Liver (tissue), 3 donors: ENCODE data around the gene YTHDF1.

Source experiments
- ATF3 ChIP-seq: IDR thresholded peaks from 2 replicates; pipeline ENCODE4 v1.6.1; 2016; ENCODE audit warnings: antibody characterized with exemption
- CTCF ChIP-seq: fragments of 150-350 bp; IDR thresholded peaks from 2 replicates; pipeline ENCODE4 v1.5.1; 2017; ENCODE audit warnings: improper control_type of control experiment, low read depth, low read length; ENCODE audit not compliant: missing input control
- EGR1 ChIP-seq, 2 donors: IDR thresholded peaks; 2 replicates each; pipeline ENCODE4 v1.6.1; 2016 to 2018; ENCODE audit warnings: antibody characterized with exemption in 2 of 2, low read depth in 2 of 2
- FOXA2 ChIP-seq: IDR thresholded peaks from 2 replicates; pipeline ENCODE4 v1.6.1; 2016; ENCODE audit warnings: antibody characterized with exemption
- JUND ChIP-seq, 2 donors: IDR thresholded peaks; 2 replicates each; pipeline ENCODE4 v1.6.1; 2016; ENCODE audit warnings: antibody characterized with exemption in 2 of 2
- NR2F2 ChIP-seq: IDR thresholded peaks from 2 replicates; pipeline ENCODE4 v1.6.1; 2016; ENCODE audit warnings: antibody characterized with exemption
- RAD21 ChIP-seq, 2 donors: IDR thresholded peaks; 2 replicates each; pipeline ENCODE4 v1.6.1; 2016; ENCODE audit warnings: antibody characterized with exemption in 2 of 2, mild to moderate bottlenecking in 2 of 2
- SP1 ChIP-seq: IDR thresholded peaks from 2 replicates; pipeline ENCODE4 v1.6.1; 2018; ENCODE audit warnings: antibody characterized with exemption, mild to moderate bottlenecking
- TAF1 ChIP-seq: conservative IDR thresholded peaks from 2 replicates; pipeline ENCODE4 v1.6.1; 2016; ENCODE audit warnings: antibody characterized with exemption, mild to moderate bottlenecking
- YY1 ChIP-seq: IDR thresholded peaks from 2 replicates; pipeline ENCODE4 v1.6.1; 2016; ENCODE audit warnings: antibody characterized with exemption, mild to moderate bottlenecking
- ZBTB33 ChIP-seq: IDR thresholded peaks from 2 replicates; pipeline ENCODE4 v1.6.1; 2016; ENCODE audit warnings: antibody characterized with exemption
- TF ChIP-seq, protein P1 (sequence below): IDR thresholded peaks from 2 replicates; pipeline ENCODE4 v1.6.1; 2016; ENCODE audit warnings: antibody characterized with exemption, mild to moderate bottlenecking
- TF ChIP-seq, protein P2 (sequence below): IDR thresholded peaks from 2 replicates; pipeline ENCODE4 v1.6.1; 2016; ENCODE audit warnings: antibody characterized with exemption
- donor health status: healthy.
- donor health status: healthy.

GRCh38 chr20:63248835-63249591 lies 33.1 kb upstream of the YTHDF1 start:
- TF ChIP-seq CTCF (no peak), TAF1 (no peak), JUND (IDR thresholded peaks at IDR 0.05) (no peak), ATF3 (no peak), RAD21 (IDR thresholded peaks at IDR 0.05) (no peak), ZBTB33 (no peak), EGR1 (IDR thresholded peaks at IDR 0.05; ENCODE audit: low read depth in 2 of 2) (no peak), NR2F2 (no peak), SP1 (no peak), YY1 (no peak), FOXA2 (no peak)
- TF ChIP-seq, protein P1, sequence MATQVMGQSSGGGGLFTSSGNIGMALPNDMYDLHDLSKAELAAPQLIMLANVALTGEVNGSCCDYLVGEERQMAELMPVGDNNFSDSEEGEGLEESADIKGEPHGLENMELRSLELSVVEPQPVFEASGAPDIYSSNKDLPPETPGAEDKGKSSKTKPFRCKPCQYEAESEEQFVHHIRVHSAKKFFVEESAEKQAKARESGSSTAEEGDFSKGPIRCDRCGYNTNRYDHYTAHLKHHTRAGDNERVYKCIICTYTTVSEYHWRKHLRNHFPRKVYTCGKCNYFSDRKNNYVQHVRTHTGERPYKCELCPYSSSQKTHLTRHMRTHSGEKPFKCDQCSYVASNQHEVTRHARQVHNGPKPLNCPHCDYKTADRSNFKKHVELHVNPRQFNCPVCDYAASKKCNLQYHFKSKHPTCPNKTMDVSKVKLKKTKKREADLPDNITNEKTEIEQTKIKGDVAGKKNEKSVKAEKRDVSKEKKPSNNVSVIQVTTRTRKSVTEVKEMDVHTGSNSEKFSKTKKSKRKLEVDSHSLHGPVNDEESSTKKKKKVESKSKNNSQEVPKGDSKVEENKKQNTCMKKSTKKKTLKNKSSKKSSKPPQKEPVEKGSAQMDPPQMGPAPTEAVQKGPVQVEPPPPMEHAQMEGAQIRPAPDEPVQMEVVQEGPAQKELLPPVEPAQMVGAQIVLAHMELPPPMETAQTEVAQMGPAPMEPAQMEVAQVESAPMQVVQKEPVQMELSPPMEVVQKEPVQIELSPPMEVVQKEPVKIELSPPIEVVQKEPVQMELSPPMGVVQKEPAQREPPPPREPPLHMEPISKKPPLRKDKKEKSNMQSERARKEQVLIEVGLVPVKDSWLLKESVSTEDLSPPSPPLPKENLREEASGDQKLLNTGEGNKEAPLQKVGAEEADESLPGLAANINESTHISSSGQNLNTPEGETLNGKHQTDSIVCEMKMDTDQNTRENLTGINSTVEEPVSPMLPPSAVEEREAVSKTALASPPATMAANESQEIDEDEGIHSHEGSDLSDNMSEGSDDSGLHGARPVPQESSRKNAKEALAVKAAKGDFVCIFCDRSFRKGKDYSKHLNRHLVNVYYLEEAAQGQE = no peak
- TF ChIP-seq, protein P2, sequence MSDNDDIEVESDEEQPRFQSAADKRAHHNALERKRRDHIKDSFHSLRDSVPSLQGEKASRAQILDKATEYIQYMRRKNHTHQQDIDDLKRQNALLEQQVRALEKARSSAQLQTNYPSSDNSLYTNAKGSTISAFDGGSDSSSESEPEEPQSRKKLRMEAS = no peak
